Dedifferentiated amniotic fluid mesenchymal stem cell (primary cell): ENCODE data around the gene ZNF668.
"Not testable (repeated sequence)": the region's sequence is repeated elsewhere in the genome, so short reads cannot be mapped to it uniquely, and the experiment has no call there.

Source experiments
- DNase-seq: peaks from one replicate; pipeline ENCODE4 v3.0.0-alpha.2; 2016; ENCODE audit errors: extremely low spot score

The ZNF668 gene

DNA sequence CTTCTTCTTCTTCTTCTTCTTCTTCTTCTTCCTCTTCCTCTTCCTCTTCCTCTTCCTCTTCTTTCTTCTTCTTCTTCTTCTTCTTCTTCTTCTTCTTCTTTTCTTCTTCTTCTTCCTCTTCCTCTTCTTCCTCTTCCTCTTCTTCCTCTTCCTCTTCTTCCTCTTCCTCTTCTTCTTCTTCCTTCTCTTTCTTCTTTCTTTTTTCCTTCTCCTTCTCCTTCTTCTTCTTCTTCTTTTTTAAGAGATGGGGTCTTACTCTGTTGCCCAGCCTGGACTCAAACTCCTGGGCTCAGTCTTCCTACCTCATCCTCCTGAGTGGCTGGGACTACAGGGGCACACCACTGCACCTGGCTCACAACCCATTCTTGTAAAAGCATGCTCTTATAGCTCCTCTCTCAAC is 60.7 kb downstream of the ZNF668 start:
- DNase-seq: not testable (repeated sequence)

GRCh38 chr16:31011815-31012214 is 62.2 kb downstream of the ZNF668 start:
- not testable (repeated sequence) for DNase-seq
